ENCODE results near the gene EN1.

Gene EN1

DNA sequence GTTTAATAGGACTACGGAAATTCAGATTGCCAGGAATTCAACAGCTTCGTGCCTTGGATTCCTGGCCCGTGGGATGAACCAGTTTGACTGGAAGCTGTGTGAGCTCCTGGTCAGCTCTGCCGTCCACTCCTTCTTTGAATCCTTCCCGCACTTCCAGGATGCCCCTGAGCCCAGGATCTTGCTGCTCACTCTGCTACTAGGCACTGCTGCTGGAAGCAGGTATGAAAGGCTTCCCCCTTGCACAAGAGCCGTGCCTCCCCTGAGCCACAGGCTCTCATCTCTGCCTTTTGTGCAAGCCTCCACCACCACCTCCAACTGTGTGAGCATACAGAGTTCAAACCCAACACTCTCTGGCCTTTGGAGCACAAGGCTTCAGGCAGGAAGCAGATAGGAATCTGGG lies 34.9 kb downstream of the EN1 start:
- DNase-seq (ENCODE audit: low read depth, low spot score), result no peak
- ChIA-PET POLR2A (no interaction called here), CTCF (no interaction called here)
- H3K4me3 ChIP-seq (ENCODE audit: low read depth, low read length), result no peak overlapping the region
- TF ChIP-seq, protein P1, sequence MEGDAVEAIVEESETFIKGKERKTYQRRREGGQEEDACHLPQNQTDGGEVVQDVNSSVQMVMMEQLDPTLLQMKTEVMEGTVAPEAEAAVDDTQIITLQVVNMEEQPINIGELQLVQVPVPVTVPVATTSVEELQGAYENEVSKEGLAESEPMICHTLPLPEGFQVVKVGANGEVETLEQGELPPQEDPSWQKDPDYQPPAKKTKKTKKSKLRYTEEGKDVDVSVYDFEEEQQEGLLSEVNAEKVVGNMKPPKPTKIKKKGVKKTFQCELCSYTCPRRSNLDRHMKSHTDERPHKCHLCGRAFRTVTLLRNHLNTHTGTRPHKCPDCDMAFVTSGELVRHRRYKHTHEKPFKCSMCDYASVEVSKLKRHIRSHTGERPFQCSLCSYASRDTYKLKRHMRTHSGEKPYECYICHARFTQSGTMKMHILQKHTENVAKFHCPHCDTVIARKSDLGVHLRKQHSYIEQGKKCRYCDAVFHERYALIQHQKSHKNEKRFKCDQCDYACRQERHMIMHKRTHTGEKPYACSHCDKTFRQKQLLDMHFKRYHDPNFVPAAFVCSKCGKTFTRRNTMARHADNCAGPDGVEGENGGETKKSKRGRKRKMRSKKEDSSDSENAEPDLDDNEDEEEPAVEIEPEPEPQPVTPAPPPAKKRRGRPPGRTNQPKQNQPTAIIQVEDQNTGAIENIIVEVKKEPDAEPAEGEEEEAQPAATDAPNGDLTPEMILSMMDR (IDR thresholded peaks at IDR 0.05; ENCODE audit: insufficient read depth, low read length, missing control alignments), result no peak

DNA sequence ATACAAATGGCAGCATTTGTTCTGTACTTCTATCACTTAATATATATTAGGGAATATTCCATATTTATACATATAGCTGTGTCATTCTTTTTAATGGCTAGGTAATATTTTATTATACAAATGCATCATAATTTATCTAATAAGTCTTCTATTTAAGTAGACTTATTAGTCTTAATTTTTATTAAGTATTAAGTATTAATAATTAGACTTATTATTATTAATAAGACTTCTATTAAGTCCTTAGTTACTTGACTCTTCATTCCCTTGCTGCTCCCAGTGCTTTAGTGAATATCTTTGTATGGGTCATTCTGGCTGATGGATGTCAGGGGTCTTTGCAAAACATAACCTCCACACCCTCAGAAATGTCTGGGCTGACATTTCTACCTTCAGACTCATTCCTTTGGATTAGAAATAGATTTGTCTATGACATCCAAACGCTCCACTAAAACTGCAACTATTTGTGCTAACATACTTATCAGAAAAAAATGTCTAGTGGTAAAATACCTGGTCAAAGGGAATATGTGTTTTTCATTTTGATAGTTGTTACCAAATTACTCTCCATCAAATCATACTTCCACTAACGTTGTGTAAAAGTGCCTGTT lies 35.8 kb downstream of the EN1 start:
- DNase-seq (ENCODE audit: low read depth, low spot score), result no peak
- TF ChIP-seq, protein P1 (IDR thresholded peaks at IDR 0.05; ENCODE audit: insufficient read depth, low read length, missing control alignments), result no peak
- ChIA-PET POLR2A (no interaction called here), CTCF (no interaction called here)
- H3K4me3 ChIP-seq (ENCODE audit: low read depth, low read length), result no peak overlapping the region

DNA sequence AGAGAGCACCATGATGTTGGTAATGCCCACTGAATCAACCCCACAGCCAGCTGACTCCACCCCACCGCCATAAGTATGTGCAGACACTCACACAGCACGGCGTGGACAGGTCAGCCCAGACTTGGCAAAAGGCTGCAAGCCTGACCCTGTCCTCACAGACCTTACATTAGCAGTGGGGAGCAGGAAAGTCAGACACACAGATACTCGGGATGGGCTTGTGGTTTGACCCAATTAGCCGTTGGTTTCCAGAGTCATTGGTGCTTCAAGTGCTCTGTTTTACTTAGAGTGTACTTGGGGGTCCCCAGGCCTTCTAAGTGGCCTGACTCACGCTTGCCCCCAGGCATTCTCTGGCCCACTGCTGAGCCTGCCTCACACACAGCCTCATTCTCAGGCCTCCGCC lies 36.7 kb downstream of the EN1 start:
- ChIA-PET CTCF (no interaction called here), POLR2A (no interaction called here)
- H3K4me3 ChIP-seq (ENCODE audit: low read depth, low read length), result no peak overlapping the region
- TF ChIP-seq, protein P1 (IDR thresholded peaks at IDR 0.05; ENCODE audit: insufficient read depth, low read length, missing control alignments), result no peak
- DNase-seq (ENCODE audit: low read depth, low spot score), result no peak

DNA sequence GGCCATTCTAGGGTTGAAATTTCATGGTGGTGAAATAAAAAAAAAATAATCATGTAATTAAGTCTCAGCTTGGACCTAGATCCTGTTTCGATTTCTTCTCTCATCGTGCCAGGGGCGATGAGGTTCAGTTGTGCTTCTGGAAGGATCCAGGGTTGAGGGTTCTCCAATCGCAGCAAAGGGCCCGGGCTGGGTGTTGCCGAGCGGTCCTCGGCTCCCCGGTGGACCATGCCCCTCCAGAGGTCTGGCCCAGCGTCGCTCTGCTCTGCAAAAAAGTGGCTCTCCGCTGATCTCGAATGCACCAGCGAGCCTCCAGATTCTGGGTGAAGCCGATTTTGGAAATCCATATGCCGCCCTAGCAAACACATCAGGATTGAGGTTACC lies 39.0 kb downstream of the EN1 start:
- peak overlapping the region; percentile 23 for H3K4me3 ChIP-seq (ENCODE audit: low read depth, low read length)
- TF ChIP-seq, protein P1 (IDR thresholded peaks at IDR 0.05; ENCODE audit: insufficient read depth, low read length, missing control alignments), result no peak
- no peak for DNase-seq (ENCODE audit: low read depth, low spot score)
- ChIA-PET POLR2A (no interaction called here), CTCF (no interaction called here)

DNA sequence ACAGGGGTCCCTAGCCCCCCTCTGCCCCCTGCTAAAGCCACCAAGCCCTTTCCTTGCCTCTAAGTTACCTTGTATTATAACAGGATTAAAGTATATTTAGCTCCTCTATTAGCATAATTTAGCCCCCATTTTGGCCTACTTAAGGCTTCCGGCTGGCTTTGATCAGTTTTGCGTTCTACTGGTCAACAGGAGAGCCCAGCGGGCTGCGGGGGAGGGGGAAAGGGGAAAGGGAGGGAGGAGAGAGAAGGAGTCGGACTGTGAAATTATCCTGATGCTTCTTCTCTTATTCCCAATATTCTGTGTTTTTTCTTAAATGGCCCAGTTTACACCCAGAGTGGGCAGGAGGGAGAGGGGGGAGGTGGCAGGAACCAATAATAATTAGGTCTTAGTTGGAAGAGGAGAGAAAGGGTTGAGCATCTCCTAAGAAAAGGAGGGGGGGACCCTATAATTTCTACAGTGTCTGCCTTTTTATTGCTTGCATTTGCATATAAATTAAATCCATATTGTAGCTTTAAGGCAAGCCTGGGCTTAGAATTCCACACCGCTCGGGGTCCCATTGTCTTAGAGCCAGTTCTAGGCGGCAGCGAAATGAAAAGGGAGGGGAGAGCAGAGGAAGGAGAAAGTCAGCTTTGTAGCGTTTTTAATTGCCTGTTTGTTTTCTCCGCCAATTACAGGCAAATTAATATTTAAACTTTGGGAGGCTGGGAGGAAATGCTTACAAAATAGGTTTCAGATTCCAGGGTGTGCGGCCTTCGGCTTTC lies 39.6 kb downstream of the EN1 start:
- no peak for DNase-seq (ENCODE audit: low read depth, low spot score)
- no peak overlapping the region; the same call in 1 of the 2 replicates for H3K4me3 ChIP-seq (ENCODE audit: low read depth, low read length)
- TF ChIP-seq, protein P1 (IDR thresholded peaks at IDR 0.05; ENCODE audit: insufficient read depth, low read length, missing control alignments), result no peak
- ChIA-PET POLR2A (no interaction called here), CTCF (interaction anchor here (1.1 kb wide), 2 partner anchors 20 to 29 kb away, joined by 3 read pairs; no protein-coding TSS in a partner anchor)

DNA sequence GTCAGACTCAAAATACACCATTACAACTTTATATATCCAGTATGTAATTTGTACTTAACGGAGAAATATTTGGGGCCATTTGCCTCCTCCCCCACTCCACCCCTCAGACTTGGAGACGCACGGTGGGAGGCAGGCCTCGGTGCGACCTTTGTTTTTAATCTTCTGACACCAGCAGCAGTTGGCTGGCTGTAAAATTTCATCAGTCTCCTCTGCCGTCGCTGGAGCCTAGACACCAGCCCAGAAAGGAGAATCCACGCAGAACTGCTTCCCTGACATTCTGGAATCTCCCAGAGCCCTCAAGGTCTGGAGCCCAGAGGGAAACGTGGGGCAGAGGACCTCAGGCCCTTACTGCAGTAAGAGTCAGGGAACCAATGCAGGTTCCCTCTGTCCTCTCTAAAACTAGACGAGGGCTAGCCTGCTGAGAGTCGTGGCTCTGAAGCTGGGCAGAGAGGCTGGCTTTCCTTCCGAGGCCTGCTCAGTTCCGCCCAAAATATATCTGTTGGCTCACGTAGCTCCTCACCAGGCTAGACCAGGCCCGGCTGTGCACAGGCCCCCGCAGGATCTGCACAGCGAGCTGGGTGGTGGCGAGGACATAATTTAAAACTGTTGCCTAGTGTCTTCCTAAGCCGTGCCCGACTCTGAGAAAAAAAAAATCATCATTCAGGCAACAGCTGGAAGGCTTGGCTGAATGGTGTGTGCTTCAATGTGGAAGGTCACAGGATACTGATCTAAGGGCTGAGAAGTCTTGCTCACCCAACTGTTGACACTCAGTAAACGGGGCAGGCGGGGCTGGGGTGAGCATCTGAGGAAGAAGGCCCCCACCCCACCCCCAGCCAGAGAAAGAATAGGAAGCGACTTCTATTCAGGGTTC lies 40.4 kb downstream of the EN1 start:
- H3K4me3 ChIP-seq (ENCODE audit: low read depth, low read length), result no peak overlapping the region
- TF ChIP-seq, protein P1 (IDR thresholded peaks at IDR 0.05; ENCODE audit: insufficient read depth, low read length, missing control alignments), result no peak
- DNase-seq (ENCODE audit: low read depth, low spot score), result no peak
- ChIA-PET POLR2A (interaction anchor here (1.0 kb wide), 1 partner anchor 40 kb away, joined by 3 read pairs; the partner anchor contains the start of gene EN1), CTCF (interaction anchor here (1.1 kb wide), 2 partner anchors 21 to 28 kb away, joined by 3 read pairs; no protein-coding TSS in a partner anchor)
